Umbilical cord (tissue), 2 donors: ENCODE measurements around the gene GRAMD2A. TPM values are rescaled to one million over a fixed set of nuclear protein-coding genes. Genes with fewer than 3 reads are reported as not detected.

Source experiments
- DNase-seq: peaks from one replicate; pipeline ENCODE4 v3.0.0-alpha.2; 2015; ENCODE audit warnings: low spot score
- total RNA-seq: library from RNA; depleted of rRNA; stranded (reverse); fragments of >200 nt; gene quantifications from one replicate; pipeline ENCODE4 v1.2.3, GENCODE V29; 2014; ENCODE audit warnings: low replicate concordance; ENCODE audit not compliant: insufficient read depth

The GRAMD2A gene
- total RNA-seq, 1 donor from 2014 or later, result 1.9 TPM

- DNase-seq, result no peak
Observed at GRCh38 chr15:72217216-72217615, 19.6 kb upstream of the GRAMD2A start.

- no peak for DNase-seq
Observed at GRCh38 chr15:72216079-72216478, 18.5 kb upstream of the GRAMD2A start.

GRCh38 chr15:72207558-72208085 is 10.0 kb upstream of the GRAMD2A start:
- DNase-seq, result no peak

GRCh38 chr15:72206677-72207000 is 9.1 kb upstream of the GRAMD2A start:
- DNase-seq, result no peak

- no peak for DNase-seq
Observed at GRCh38 chr15:72205896-72206676, 8.5 kb upstream of the GRAMD2A start.

GRCh38 chr15:72205273-72205672 is 7.7 kb upstream of the GRAMD2A start:
- no peak for DNase-seq

- DNase-seq, result peak; percentile 54
Observed at GRCh38 chr15:72203507-72203837, 5.9 kb upstream of the GRAMD2A start.

GRCh38 chr15:72202801-72203506 is 5.4 kb upstream of the GRAMD2A start:
- DNase-seq, result no peak

GRCh38 chr15:72202302-72202701 is 4.7 kb upstream of the GRAMD2A start:
- DNase-seq, result no peak

- no peak for DNase-seq
Observed at GRCh38 chr15:72201391-72201921, 3.9 kb upstream of the GRAMD2A start.

- no peak for DNase-seq
Observed at GRCh38 chr15:72200395-72201237, 3.0 kb upstream of the GRAMD2A start.

GRCh38 chr15:72199721-72200212 is 2.2 kb upstream of the GRAMD2A start:
- peak; percentile 70 for DNase-seq

GRCh38 chr15:72199205-72199515 is 1.6 kb upstream of the GRAMD2A start:
- DNase-seq, result no peak

- DNase-seq, result no peak
Observed at GRCh38 chr15:72198356-72199204, 993 bp upstream of the GRAMD2A start.

GRCh38 chr15:72197041-72197459 is 537 bp downstream of the GRAMD2A start:
- no peak for DNase-seq

GRCh38 chr15:72196409-72197040 is 1.1 kb downstream of the GRAMD2A start:
- no peak for DNase-seq

- DNase-seq, result peak; percentile 59
Observed at GRCh38 chr15:72195101-72195511, 2.5 kb downstream of the GRAMD2A start.

GRCh38 chr15:72193836-72194396 is 3.7 kb downstream of the GRAMD2A start:
- no peak for DNase-seq

GRCh38 chr15:72192416-72192815 is 5.2 kb downstream of the GRAMD2A start:
- DNase-seq, result no peak

- no peak for DNase-seq
Observed at GRCh38 chr15:72189250-72189902, 8.2 kb downstream of the GRAMD2A start.
